Measurements from ENCODE around the gene TWIST1.

GRCh38 chr7:19117091-19117869 lies at the start of gene TWIST1:
- TF ChIP-seq CTCF (IDR thresholded peaks at IDR 0.05; ENCODE audit: borderline replicate concordance, extremely low read depth, low read length, poor library complexity, severe bottlenecking) (no peak), EZH2 (IDR thresholded peaks at IDR 0.05; ENCODE audit: borderline replicate concordance, low read depth, low read length, severe bottlenecking) (no peak)
